GM10248 (cell line): ENCODE results near the gene NSRP1.

Experiments used
- CTCF ChIA-PET: fragments of 300-600 bp; sonication (Branson Sonifier 250); formaldehyde crosslinking; extraction: SDS; loops from one replicate; lab custom pipeline; 2021; ENCODE audit warnings: antibody characterized with exemption; lab: Yijun Ruan, JAX
- POLR2A ChIA-PET: fragments of 350-650 bp; sonication (Branson Sonifier 250); formaldehyde crosslinking; extraction: SDS; loops from one replicate; lab custom pipeline; 2020; ENCODE audit warnings: antibody characterized with exemption; lab: Yijun Ruan, JAX
- DNase-seq: peaks from one replicate; pipeline ENCODE4 v3.0.0; 2012; ENCODE audit errors: extremely low spot score
- CTCF ChIP-seq: IDR thresholded peaks from 2 replicates; pipeline ENCODE4 v1.5.1; 2012; ENCODE audit warnings: mild to moderate bottlenecking, low read depth; ENCODE audit errors: extremely low read depth, missing control alignments, control extremely low read depth

The NSRP1 gene, protein sequence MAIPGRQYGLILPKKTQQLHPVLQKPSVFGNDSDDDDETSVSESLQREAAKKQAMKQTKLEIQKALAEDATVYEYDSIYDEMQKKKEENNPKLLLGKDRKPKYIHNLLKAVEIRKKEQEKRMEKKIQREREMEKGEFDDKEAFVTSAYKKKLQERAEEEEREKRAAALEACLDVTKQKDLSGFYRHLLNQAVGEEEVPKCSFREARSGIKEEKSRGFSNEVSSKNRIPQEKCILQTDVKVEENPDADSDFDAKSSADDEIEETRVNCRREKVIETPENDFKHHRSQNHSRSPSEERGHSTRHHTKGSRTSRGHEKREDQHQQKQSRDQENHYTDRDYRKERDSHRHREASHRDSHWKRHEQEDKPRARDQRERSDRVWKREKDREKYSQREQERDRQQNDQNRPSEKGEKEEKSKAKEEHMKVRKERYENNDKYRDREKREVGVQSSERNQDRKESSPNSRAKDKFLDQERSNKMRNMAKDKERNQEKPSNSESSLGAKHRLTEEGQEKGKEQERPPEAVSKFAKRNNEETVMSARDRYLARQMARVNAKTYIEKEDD

DNA sequence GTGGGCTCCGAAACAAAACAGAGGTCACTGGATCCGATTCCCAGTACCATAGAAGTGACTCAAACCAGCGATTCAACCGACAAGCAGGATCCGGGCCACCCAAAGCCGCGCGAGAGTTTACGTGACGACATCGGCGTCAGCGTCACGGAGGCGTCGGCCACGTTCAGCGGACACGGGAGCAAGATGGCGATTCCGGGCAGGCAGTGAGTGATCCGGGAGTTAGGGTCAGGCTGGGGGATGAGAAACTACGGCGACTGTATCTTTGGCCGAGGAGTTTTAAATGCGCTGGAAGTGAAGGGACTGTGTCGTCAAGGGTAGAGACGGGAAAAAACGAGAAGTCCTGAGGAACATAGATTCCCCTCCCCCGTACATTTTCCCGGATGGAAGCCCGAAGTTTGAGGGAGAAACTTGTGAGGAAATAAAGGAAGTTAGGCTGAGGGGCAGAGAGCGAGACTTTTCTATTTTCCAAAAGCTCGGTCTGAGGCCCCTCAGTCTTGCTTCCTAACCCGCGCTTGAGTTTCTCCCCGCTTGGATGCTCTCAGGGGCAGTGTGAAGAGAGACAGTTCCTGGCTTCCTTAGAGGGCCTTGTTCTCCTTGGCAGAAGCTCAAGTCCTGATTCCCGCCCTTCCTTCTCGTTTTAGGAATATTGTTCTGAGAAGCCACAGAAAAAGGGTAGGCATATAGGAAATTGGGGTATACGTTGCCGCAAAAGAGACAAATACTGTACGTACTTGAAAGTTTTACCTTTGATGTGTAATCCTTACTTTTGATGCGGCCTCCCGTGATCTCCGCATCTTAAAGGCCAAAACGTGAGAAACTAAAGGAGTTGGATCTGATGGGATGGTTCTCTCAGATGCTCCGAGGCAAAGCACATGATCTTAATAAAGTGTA lies at the start of gene NSRP1:
NSRP1 (plus strand) TSS at position 156 of the 891 bp plus-strand sequence; CDS start at position 184, 28 bp downstream.
- DNase-seq: peak; percentile 93
- ChIA-PET CTCF (interaction anchor here (1.0 to 2.0 kb wide), 3 partner anchors 8 to 220 kb away, joined by 4 to 5 read pairs (median 5); no protein-coding TSS in a partner anchor), POLR2A (interaction anchor here (0.6 kb wide), 1 partner anchor 19 kb away, joined by 3 read pairs; no protein-coding TSS in a partner anchor)
- no peak for TF ChIP-seq CTCF

DNA sequence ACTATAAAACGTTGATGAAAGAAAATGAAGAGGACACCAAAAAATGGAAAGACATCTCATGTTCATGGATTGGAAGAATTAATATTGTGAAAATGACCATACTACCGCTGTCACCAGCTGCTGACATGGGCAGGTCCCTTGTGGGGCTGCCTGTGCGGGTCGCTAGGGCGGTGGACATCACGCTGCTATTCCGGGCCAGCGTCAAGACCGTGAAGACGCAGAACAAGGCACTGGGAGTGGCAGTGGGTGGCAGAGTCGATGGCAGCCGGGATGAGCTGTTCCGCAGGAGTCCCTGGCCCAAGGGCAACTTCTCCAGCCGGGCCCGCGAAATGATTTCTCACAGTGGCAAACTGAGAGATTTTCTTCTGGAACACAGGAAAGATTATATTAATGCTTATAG lies 48.2 kb upstream of the NSRP1 start:
- ChIA-PET POLR2A (no interaction called here), CTCF (interaction anchor here (1.0 kb wide), 1 partner anchor 25 kb away, joined by 3 read pairs; no protein-coding TSS in a partner anchor)
- TF ChIP-seq CTCF: no peak
- DNase-seq: no peak

- CTCF ChIA-PET: interaction anchor here (1.5 kb wide), 1 partner anchor 19 kb away, joined by 6 read pairs; no protein-coding TSS in a partner anchor
- POLR2A ChIA-PET: no interaction called here
- no peak for TF ChIP-seq CTCF
- no peak for DNase-seq
Measured at GRCh38 chr17:30074254-30074653, 42.4 kb upstream of the NSRP1 start.

DNA sequence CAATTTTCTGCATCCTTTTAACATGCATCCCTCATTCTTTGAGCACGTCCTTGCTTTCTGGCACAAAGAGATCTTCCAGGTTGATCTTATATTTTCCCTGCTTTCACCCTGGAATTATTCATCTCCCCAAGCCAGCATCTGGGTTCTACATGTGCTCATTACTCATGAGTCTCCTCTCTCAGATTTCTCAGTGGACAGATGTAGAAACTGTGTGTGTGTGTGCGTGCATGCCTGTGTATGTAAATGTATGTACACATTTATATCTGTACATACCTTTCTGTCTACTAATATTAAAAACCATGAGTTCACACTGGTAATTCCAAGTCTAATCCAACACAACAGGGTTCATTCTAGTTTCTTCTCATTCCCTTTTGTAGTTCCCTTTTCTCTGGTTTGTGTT lies 41.9 kb upstream of the NSRP1 start:
- no peak for TF ChIP-seq CTCF
- ChIA-PET CTCF (interaction anchor here (1.5 kb wide), 1 partner anchor 19 kb away, joined by 6 read pairs; no protein-coding TSS in a partner anchor), POLR2A (no interaction called here)
- no peak for DNase-seq

DNA sequence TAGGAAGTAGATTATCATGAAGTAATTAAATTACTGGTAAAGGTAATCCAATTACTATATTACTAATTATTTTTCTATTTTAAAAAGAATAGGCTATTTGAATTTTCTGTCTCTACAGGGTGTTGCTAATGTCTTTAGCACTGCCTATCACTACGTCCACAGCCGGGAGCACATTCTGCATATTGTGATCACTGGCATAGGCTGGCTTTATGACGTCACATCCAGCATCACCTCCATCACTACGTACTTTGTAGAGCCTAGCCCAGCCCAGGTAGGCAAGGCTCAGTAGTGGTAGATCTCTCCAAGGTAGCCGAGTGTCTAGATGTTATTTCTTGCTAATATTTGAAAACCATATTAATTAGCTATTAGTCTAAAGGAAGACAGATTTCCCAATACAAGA lies 33.8 kb upstream of the NSRP1 start:
- ChIA-PET POLR2A (no interaction called here), CTCF (interaction anchor here (1.4 to 4.0 kb wide), 3 partner anchors 11 to 22 kb away, joined by 4 to 40 read pairs (median 8); no protein-coding TSS in a partner anchor)
- no peak for DNase-seq
- TF ChIP-seq CTCF: no peak

DNA sequence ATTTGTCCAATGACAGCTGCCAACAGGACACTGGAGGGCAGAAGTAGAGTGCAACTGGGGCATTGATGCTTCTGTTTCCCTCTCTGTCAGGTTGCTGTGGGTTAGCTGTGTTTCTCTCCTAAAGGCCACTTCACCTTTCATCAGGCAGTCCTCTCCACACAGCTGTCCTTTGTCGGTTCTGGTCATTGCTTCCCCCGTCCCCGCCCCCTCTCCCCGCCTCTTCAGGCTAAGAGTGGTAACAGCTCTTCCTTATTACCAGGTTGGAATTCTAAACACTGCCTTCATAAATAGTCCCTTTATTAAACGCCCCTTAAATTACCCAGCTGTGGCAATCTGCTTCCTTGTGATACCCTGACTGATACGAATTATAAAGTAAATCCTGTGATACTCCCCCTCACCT lies 31.8 kb upstream of the NSRP1 start:
- POLR2A ChIA-PET: no interaction called here
- CTCF ChIA-PET: interaction anchor here (0.6 to 4.0 kb wide), 5 partner anchors 10 to 64 kb away, joined by 3 to 40 read pairs (median 3); no protein-coding TSS in a partner anchor
- no peak for TF ChIP-seq CTCF
- DNase-seq: no peak
